Peyer's patch (tissue), 4 donors: ENCODE measurements around the gene KLHL3.

Experiments used
- POLR2A ChIP-seq, 2 donors: fragments of 450-650 bp; IDR thresholded peaks; one replicate each; pipeline ENCODE4 v1.5.1; 2017; ENCODE audit warnings: antibody characterized with exemption in 2 of 2, mild to moderate bottlenecking in 2 of 2, moderate library complexity in 2 of 2
- TF ChIP-seq, protein P1 (sequence below), 6 experiments: fragments of 450-650 bp in 4 of 6; fragments of 200-600 bp in 2 of 6; sonication (generic) in 1 of 6; IDR thresholded peaks; one replicate each; pipeline ENCODE4 v1.5.1; 2017 to 2019; ENCODE audit warnings: antibody characterized with exemption in 6 of 6, mild to moderate bottlenecking in 3 of 6, moderate library complexity in 1 of 6

DNA sequence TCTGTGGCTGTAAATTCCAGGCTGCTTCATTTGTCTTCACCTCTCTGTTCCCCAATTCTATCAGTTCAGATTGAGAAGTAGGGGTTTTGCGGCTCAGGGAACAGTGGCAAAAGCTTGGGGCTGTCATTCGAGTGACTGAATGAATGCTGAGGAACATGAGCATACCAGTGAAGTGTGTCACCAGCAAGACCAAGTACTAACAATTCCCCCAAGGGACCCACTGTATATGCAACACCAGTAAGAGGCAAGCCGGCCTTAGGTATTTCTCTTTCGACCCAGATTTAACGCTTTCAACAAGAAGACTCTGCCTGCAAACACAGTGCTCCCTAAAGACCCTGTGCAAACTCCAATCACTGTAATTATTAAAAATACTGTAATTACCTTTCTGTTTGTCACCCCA lies 25.8 kb downstream of the KLHL3 start:
- TF ChIP-seq, protein P1, sequence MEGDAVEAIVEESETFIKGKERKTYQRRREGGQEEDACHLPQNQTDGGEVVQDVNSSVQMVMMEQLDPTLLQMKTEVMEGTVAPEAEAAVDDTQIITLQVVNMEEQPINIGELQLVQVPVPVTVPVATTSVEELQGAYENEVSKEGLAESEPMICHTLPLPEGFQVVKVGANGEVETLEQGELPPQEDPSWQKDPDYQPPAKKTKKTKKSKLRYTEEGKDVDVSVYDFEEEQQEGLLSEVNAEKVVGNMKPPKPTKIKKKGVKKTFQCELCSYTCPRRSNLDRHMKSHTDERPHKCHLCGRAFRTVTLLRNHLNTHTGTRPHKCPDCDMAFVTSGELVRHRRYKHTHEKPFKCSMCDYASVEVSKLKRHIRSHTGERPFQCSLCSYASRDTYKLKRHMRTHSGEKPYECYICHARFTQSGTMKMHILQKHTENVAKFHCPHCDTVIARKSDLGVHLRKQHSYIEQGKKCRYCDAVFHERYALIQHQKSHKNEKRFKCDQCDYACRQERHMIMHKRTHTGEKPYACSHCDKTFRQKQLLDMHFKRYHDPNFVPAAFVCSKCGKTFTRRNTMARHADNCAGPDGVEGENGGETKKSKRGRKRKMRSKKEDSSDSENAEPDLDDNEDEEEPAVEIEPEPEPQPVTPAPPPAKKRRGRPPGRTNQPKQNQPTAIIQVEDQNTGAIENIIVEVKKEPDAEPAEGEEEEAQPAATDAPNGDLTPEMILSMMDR (IDR thresholded peaks at IDR 0.05) = no peak
- TF ChIP-seq POLR2A (IDR thresholded peaks at IDR 0.05) = no peak
